ENCODE data around the gene CDK10.

DNA sequence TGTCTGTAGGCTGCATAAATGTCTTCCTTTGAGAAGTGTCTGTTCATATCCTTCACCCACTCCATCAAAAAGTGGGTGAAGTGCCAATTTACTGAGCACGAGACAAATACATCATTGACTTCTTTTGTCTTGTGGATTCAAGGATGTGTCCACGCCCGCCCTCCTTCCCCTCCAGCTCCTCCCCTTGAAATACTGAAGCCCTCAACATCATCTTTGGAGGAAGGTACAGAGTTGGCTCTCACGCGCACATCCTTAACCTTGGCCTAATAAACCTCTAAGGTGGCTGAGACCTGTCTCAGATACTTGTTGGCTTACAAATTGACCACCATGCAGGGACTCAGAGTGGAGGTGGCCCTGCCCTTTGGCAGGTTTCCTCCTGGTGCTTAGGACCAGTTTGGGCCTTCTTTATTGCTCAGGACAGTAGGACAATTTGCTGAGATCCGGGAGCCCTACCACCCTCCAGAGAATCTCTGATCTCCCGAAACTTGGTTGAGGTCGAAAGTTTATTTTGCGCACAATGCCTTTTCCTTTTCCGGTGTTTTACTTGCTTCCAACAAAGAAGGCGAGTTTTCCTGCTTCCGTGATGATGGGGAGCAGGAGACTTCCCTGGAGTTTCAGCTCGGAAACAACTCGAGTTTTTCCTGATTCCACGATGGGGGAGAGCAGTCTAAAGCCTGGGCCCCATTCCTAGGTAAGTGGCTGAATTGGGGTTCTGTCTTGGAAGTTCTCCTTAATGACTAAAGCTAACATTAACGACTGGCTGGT is 14.1 kb upstream of the CDK10 start:
- TF ChIP-seq, protein P1, sequence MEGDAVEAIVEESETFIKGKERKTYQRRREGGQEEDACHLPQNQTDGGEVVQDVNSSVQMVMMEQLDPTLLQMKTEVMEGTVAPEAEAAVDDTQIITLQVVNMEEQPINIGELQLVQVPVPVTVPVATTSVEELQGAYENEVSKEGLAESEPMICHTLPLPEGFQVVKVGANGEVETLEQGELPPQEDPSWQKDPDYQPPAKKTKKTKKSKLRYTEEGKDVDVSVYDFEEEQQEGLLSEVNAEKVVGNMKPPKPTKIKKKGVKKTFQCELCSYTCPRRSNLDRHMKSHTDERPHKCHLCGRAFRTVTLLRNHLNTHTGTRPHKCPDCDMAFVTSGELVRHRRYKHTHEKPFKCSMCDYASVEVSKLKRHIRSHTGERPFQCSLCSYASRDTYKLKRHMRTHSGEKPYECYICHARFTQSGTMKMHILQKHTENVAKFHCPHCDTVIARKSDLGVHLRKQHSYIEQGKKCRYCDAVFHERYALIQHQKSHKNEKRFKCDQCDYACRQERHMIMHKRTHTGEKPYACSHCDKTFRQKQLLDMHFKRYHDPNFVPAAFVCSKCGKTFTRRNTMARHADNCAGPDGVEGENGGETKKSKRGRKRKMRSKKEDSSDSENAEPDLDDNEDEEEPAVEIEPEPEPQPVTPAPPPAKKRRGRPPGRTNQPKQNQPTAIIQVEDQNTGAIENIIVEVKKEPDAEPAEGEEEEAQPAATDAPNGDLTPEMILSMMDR (IDR thresholded peaks at IDR 0.05; ENCODE audit: low read depth, low read length, poor library complexity, severe bottlenecking), result no peak
- TF ChIP-seq EZH2phosphoT487 (IDR thresholded peaks at IDR 0.05; ENCODE audit: borderline replicate concordance, low read length), result no peak
